Measurements from ENCODE around the gene KRTAP5-6. TPM values are rescaled to one million over a fixed set of nuclear protein-coding genes. Genes with fewer than 3 reads are reported as not detected.

Gene KRTAP5-6
- polyA plus RNA-seq, 1 donor (not counting 4 experiments of a cell fraction or from before 2014, with no cell fraction given): not detected

DNA sequence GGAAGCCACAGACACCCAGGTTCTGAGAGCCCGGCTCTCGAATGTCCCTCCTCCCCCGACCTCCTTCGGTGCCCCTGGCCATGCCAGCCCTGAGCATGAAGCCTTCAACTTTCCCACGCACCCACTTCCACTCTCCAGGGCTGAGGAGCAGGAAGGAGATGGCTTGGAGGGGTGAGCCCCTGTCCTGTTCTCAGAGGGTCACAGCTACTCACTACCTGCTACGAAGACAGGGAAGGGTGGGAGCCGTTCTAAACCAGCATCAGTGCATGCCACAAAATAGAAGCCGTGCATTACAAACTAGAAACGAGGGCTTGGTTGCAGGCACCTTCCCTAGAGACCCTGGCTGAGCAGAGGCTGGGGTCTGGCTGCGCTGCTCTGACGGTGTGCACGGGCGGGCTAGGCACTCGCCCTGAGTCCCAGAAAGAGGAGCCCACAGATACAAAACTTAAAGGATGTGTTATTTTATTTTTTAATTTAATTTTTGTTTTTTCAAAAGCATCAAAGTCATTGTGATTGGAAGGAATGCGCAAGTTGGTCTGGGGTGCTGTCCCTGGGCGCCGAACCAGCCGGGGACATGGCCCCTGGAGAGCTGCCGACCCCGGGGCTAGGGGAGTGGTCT lies 4.2 kb upstream of the KRTAP5-6 start:
- H3K36me3 ChIP-seq (ENCODE audit: control insufficient read depth in 2 of 2, extremely low read depth in 1 of 2, insufficient read depth in 2 of 2, low read length in 2 of 2): no peaks in the 10 kb centered on the region
- peak overlapping the region; percentile 88 for H3K4me2 ChIP-seq (ENCODE audit: control insufficient read depth, extremely low read depth, insufficient read depth, low read depth, low read length)
- no peaks in the 10 kb centered on the region for H4K20me1 ChIP-seq (ENCODE audit: control insufficient read depth, extremely low read depth, insufficient read depth, low read length)
- peaks cover 3% of the 10 kb centered on the region for H3K27me3 ChIP-seq (ENCODE audit: control insufficient read depth, extremely low read depth, insufficient read depth, low read length)
- no peak overlapping the region for H3K9ac ChIP-seq (ENCODE audit: control insufficient read depth, extremely low read depth, insufficient read depth, low read length)
- H3K4me1 ChIP-seq (ENCODE audit: control insufficient read depth, extremely low read depth, insufficient read depth, low read length): peaks cover 7% of the 10 kb centered on the region
- no peak overlapping the region for H3K27ac ChIP-seq (ENCODE audit: control insufficient read depth, insufficient read depth, low read length)
- H3K9me1 ChIP-seq (ENCODE audit: control insufficient read depth, extremely low read depth, insufficient read depth, low read length): no peaks in the 10 kb centered on the region
- no peaks in the 10 kb centered on the region for H3K79me2 ChIP-seq (ENCODE audit: control insufficient read depth, insufficient read depth, low read length)
- DNase-seq (ENCODE audit: low read depth, low spot score) (no peak), FAIRE-seq (no peak)
- no peaks in the 10 kb centered on the region for H3K9me3 ChIP-seq (ENCODE audit: control insufficient read depth, low read depth, low read length)
- H3K4me3 ChIP-seq (ENCODE audit: control insufficient read depth in 2 of 3, extremely low read depth in 1 of 3, insufficient read depth in 2 of 3, low read depth in 1 of 3, low read length in 3 of 3): no peak overlapping the region
- TF ChIP-seq EZH2 (IDR thresholded peaks at IDR 0.05; ENCODE audit: low read length): no peak
- TF ChIP-seq, protein P1, sequence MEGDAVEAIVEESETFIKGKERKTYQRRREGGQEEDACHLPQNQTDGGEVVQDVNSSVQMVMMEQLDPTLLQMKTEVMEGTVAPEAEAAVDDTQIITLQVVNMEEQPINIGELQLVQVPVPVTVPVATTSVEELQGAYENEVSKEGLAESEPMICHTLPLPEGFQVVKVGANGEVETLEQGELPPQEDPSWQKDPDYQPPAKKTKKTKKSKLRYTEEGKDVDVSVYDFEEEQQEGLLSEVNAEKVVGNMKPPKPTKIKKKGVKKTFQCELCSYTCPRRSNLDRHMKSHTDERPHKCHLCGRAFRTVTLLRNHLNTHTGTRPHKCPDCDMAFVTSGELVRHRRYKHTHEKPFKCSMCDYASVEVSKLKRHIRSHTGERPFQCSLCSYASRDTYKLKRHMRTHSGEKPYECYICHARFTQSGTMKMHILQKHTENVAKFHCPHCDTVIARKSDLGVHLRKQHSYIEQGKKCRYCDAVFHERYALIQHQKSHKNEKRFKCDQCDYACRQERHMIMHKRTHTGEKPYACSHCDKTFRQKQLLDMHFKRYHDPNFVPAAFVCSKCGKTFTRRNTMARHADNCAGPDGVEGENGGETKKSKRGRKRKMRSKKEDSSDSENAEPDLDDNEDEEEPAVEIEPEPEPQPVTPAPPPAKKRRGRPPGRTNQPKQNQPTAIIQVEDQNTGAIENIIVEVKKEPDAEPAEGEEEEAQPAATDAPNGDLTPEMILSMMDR (optimal IDR thresholded peaks at IDR 0.05 in 1 of 3, IDR thresholded peaks at IDR 0.05 in 1 of 3, conservative IDR thresholded peaks at IDR 0.05 in 1 of 3; ENCODE audit: extremely low read depth in 1 of 3, insufficient read depth in 2 of 3, low read length in 3 of 3): no peak
- H2AFZ ChIP-seq (ENCODE audit: control insufficient read depth, low read length): no peak overlapping the region
- dilution Hi-C loops (cut with MboI; ENCODE audit: extremely low pct_ligation_motif_present, low sequenced_read_pairs): no loop called here

DNA sequence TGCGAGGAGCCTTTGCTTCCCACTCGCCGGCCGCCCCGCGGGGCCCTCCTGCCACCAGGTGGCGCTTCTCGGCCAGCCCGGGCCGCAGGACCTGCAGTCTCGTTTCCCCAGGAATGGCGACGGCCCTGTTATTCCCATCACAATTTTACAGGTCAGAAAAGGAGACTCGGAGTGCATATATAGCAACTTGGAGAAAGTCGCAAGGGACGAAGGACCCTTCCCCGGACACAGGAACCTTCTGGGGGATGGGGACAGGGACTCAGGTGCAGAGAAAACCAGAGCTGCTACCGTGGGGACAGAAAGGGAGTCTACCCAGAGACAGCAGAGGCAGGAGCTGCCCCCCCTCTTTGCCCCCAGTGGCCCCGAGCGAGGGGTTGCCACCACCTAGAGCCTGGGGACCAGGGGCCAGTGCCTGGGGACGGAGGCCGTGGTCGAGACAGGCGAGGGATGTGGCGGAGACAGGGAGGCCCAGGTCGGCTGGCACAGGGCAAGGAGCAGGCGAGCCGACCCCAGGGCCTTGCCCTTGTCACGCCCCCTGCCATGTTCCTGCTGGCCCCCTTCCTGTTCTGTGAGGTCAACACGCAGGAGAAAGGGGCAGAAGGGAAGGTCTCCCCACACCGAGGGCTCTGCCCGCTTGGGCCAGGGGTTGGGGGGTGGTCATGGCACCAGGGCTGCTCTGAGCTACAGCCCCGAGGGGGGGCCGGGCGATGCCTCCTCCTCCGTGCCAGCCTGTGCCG lies 3.5 kb upstream of the KRTAP5-6 start:
- Histone ChIP-seq H3K27me3 (ENCODE audit: control insufficient read depth, extremely low read depth, insufficient read depth, low read length) (peaks cover 3% of the 10 kb centered on the region), H3K9me1 (ENCODE audit: control insufficient read depth, extremely low read depth, insufficient read depth, low read length) (no peaks in the 10 kb centered on the region), H4K20me1 (ENCODE audit: control insufficient read depth, extremely low read depth, insufficient read depth, low read length) (no peaks in the 10 kb centered on the region), H2AFZ (ENCODE audit: control insufficient read depth, low read length) (peak overlapping the region; percentile 96), H3K9me3 (ENCODE audit: control insufficient read depth, low read depth, low read length) (no peaks in the 10 kb centered on the region), H3K79me2 (ENCODE audit: control insufficient read depth, insufficient read depth, low read length) (no peaks in the 10 kb centered on the region), H3K4me1 (ENCODE audit: control insufficient read depth, extremely low read depth, insufficient read depth, low read length) (peaks cover 7% of the 10 kb centered on the region), H3K4me2 (ENCODE audit: control insufficient read depth, extremely low read depth, insufficient read depth, low read depth, low read length) (peak overlapping the region; percentile 88), H3K36me3 (ENCODE audit: control insufficient read depth in 2 of 2, extremely low read depth in 1 of 2, insufficient read depth in 2 of 2, low read length in 2 of 2) (no peaks in the 10 kb centered on the region), H3K4me3 (ENCODE audit: control insufficient read depth in 2 of 3, extremely low read depth in 1 of 3, insufficient read depth in 2 of 3, low read depth in 1 of 3, low read length in 3 of 3) (peak overlapping the region; percentile 12 to 68 (median 44)), H3K27ac (ENCODE audit: control insufficient read depth, insufficient read depth, low read length) (peak overlapping the region; percentile 20), H3K9ac (ENCODE audit: control insufficient read depth, extremely low read depth, insufficient read depth, low read length) (peak overlapping the region; percentile 56)
- dilution Hi-C loops (cut with MboI; ENCODE audit: extremely low pct_ligation_motif_present, low sequenced_read_pairs): no loop called here
- FAIRE-seq: no peak
- no peak for DNase-seq (ENCODE audit: low read depth, low spot score)
- TF ChIP-seq, protein P1 (optimal IDR thresholded peaks at IDR 0.05 in 1 of 3, IDR thresholded peaks at IDR 0.05 in 1 of 3, conservative IDR thresholded peaks at IDR 0.05 in 1 of 3; ENCODE audit: extremely low read depth in 1 of 3, insufficient read depth in 2 of 3, low read length in 3 of 3): peak; percentile 72 to 98 (median 89)
- no peak for TF ChIP-seq EZH2 (IDR thresholded peaks at IDR 0.05; ENCODE audit: low read length)
